Naive B cell (primary cell): Measurements from ENCODE around the gene GOLGA6L24. TPM values are rescaled to one million over a fixed set of nuclear protein-coding genes. Genes with fewer than 3 reads are reported as not detected.
A peak's percentile ranks its signal among the peaks of the same experiment; 100 is the strongest.
"Not testable (repeated sequence)": the region's sequence is repeated elsewhere in the genome, so short reads cannot be mapped to it uniquely, and the experiment has no call there.

Experiments used
- ATAC-seq, 2 donors: fragments of 150-1000 bp; cut with Tn5 transposase; 2 replicates each; pipeline ENCODE4 v1.10.0; 2021; ENCODE audit warnings: low read depth in 2 of 2, mild to moderate bottlenecking in 2 of 2, moderate library complexity in 2 of 2
- DNase-seq: peaks from one replicate; pipeline ENCODE4 v3.0.0; 2022
- H3K27ac Mint-ChIP-seq, 6 donors: one replicate each; pipeline ENCODE4 v1.8.0; 2020 to 2022; ENCODE audit warnings: mild to moderate bottlenecking in 6 of 6, mixed read lengths in 6 of 6, moderate library complexity in 5 of 6, inconsistent platforms in 2 of 6
- H3K27me3 Mint-ChIP-seq, 3 donors: one replicate each; pipeline ENCODE4 v1.8.0; 2021 to 2022; ENCODE audit warnings: mixed read lengths in 3 of 3, mild to moderate bottlenecking in 1 of 3
- H3K36me3 Mint-ChIP-seq, 2 donors: one replicate each; pipeline ENCODE4 v1.8.0; 2020 to 2022; ENCODE audit warnings: mixed read lengths in 2 of 2, inconsistent platforms in 1 of 2, mild to moderate bottlenecking in 1 of 2
- H3K4me1 Mint-ChIP-seq, 3 donors: one replicate each; pipeline ENCODE4 v1.8.0; 2020 to 2022; ENCODE audit warnings: mixed read lengths in 3 of 3, inconsistent platforms in 1 of 3, mild to moderate bottlenecking in 1 of 3, moderate library complexity in 1 of 3
- H3K4me3 Mint-ChIP-seq, 8 donors: one replicate each; pipeline ENCODE4 v1.8.0; 2020 to 2022; ENCODE audit warnings: mild to moderate bottlenecking in 8 of 8, mixed read lengths in 8 of 8, moderate library complexity in 8 of 8, inconsistent platforms in 2 of 8
- H3K9me3 Mint-ChIP-seq, 7 donors: one replicate each; pipeline ENCODE4 v1.8.0; 2020 to 2022; ENCODE audit warnings: mixed read lengths in 7 of 7, mild to moderate bottlenecking in 5 of 7, inconsistent platforms in 2 of 7, moderate library complexity in 1 of 7
- polyA plus RNA-seq, 6 donors: library from polyadenylated mRNA; unstranded; fragments of 300-500 nt; fragmentation: Illumina TruSeq; gene quantifications; one replicate each; pipeline ENCODE4 v1.2.3, GENCODE V29; 2021; ENCODE audit warnings: low read depth in 6 of 6

Gene GOLGA6L24, protein sequence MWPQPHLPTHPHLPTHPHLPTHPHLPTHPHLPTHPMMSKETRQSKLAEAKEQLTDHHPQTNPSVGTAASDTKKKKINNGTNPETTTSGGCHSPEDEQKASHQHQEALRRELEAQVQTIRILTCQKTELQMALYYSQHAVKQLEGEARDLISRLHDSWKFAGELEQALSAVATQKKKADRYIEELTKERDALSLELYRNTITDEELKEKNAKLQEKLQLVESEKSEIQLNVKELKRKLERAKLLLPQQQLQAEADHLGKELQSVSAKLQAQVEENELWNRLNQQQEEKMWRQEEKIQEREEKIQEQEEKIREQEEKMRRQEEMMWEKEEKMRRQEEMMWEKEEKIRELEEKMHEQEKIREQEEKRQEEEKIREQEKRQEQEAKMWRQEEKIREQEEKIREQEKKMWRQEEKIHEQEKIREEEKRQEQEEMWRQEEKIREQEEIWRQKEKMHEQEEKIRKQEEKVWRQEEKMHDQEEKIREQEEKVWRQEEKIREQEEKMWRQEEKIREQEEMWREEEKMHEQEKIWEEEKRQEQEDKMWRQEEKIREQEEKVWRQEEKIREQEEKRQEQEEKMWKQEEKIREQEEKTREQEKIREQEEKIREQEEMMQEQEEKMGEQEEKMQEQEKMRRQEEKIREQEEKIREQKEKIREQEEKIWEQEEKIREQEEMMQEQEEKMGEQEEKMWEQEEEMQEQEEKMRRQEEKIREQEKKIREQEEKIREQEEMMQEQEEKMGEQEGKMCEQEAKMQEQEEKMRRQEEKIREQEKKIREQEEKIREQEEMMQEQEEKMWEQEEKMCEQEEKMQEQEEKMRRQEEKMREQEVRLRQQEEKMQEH
- not detected for polyA plus RNA-seq

DNA sequence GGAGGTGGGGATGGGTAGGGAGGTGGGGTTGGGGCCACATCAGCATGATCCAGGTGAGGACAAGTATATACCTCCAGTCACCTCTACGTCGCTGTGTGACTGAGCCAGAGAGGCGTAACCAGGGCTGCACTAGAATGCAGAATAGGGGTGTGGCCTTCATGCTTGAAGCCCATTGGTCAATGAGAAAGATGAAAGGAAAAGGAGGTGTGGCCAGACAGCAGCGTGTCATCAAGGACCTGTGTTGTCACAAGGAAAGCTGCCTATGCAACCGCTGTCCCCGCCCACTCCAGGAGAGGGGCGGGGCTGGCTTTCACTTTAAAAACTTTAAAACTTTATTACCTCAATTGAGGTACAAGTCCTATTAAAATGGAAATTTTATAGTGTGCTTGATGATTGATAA is at the start of gene GOLGA6L24:
Gene GOLGA6L24 (minus strand): TSS at position 101 of the 400 bp plus-strand sequence. CDS start 61 bp downstream, at position 40.
- not testable (repeated sequence) for H3K9me3 Mint-ChIP-seq, H3K27ac Mint-ChIP-seq, H3K27me3 Mint-ChIP-seq

GRCh38 chr15:28402774-28403435 is 45.0 kb upstream of the GOLGA6L24 start:
- not testable (repeated sequence) for H3K27me3 Mint-ChIP-seq, H3K27ac Mint-ChIP-seq, DNase-seq, ATAC-seq, H3K36me3 Mint-ChIP-seq, H3K9me3 Mint-ChIP-seq, H3K4me3 Mint-ChIP-seq, H3K4me1 Mint-ChIP-seq

More for the DNA sequence above, at the start of gene GOLGA6L24:
- DNase-seq, H3K36me3 Mint-ChIP-seq, H3K4me3 Mint-ChIP-seq, ATAC-seq, H3K4me1 Mint-ChIP-seq: not testable (repeated sequence)

DNA sequence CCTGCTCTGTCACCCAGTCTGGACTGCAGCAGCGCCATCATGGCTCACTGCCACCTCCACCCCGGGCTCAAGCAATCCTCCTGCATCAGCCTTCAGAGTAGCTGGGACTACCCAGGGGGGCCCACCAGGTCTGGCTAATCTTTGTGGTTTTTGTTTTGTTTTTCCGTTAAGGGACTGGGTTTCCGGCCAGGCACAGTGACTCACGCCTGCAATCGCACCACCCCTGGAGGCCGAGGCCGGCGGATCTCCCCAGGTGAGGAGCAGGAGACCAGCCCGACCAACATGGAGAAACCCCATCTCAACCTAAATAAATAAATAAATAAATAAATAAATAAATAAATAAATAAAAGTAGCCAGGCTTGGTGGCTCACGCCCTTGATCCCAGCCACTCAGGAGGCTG is 38.1 kb upstream of the GOLGA6L24 start:
- H3K4me3 Mint-ChIP-seq = not testable (repeated sequence)

GRCh38 chr15:28380053-28380452 is 22.2 kb upstream of the GOLGA6L24 start:
- H3K4me1 Mint-ChIP-seq, H3K27me3 Mint-ChIP-seq, ATAC-seq, H3K9me3 Mint-ChIP-seq, H3K27ac Mint-ChIP-seq, DNase-seq, H3K36me3 Mint-ChIP-seq, H3K4me3 Mint-ChIP-seq: not testable (repeated sequence)

More for the DNA sequence above, 38.1 kb upstream of the GOLGA6L24 start:
- H3K27ac Mint-ChIP-seq, H3K9me3 Mint-ChIP-seq, ATAC-seq, H3K27me3 Mint-ChIP-seq, DNase-seq, H3K4me1 Mint-ChIP-seq, H3K36me3 Mint-ChIP-seq: not testable (repeated sequence)

GRCh38 chr15:28378364-28378763 is 20.5 kb upstream of the GOLGA6L24 start, which contains the start of gene GOLGA8F:
Gene GOLGA8F (plus strand): TSS chr15:28378664. CDS start chr15:28378762, 98 bp downstream.
- not testable (repeated sequence) for ATAC-seq, H3K27me3 Mint-ChIP-seq, H3K9me3 Mint-ChIP-seq, H3K4me1 Mint-ChIP-seq, H3K36me3 Mint-ChIP-seq, H3K4me3 Mint-ChIP-seq, DNase-seq, H3K27ac Mint-ChIP-seq

GRCh38 chr15:28365502-28365901 is 7.6 kb upstream of the GOLGA6L24 start:
- not testable (repeated sequence) for H3K4me3 Mint-ChIP-seq, DNase-seq, H3K4me1 Mint-ChIP-seq, H3K27ac Mint-ChIP-seq, H3K36me3 Mint-ChIP-seq, ATAC-seq, H3K9me3 Mint-ChIP-seq, H3K27me3 Mint-ChIP-seq

DNA sequence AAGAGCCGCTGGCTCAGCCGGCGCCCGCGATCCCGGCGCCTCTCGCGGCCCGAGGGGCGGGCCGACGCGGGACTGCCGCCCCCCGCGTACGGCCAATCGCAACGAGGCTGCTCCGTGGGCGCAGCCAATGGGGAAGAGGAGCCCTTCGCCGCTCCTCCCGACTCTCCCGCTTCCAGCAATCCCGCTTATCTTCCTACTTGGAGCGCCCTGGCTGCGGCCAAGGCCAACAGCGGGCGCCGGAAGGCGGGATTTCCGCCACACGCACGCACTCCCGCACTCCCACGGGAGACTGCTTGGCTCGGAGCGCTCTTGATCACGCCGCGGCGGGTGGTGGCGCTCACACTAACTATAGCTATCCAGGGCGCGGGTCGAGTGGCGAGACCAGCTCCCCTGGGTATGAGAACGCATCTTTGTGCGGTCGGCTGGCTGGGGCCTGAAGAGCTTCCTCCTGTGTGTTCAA is 35.7 kb downstream of the GOLGA6L24 start, which contains the start of gene HERC2:
Gene HERC2 (minus strand): TSS at position 51 of the 460 bp plus-strand sequence. CDS start 746 bp downstream, outside the sequence.
- not testable (repeated sequence) for H3K36me3 Mint-ChIP-seq, ATAC-seq, DNase-seq, H3K9me3 Mint-ChIP-seq, H3K27me3 Mint-ChIP-seq, H3K4me1 Mint-ChIP-seq
- H3K4me3 Mint-ChIP-seq = peak within 1 kb of the TSS; percentile 90 to 100 (median 98)
- H3K27ac Mint-ChIP-seq = peak within 1 kb of the TSS; percentile 14 to 98 (median 92)

DNA sequence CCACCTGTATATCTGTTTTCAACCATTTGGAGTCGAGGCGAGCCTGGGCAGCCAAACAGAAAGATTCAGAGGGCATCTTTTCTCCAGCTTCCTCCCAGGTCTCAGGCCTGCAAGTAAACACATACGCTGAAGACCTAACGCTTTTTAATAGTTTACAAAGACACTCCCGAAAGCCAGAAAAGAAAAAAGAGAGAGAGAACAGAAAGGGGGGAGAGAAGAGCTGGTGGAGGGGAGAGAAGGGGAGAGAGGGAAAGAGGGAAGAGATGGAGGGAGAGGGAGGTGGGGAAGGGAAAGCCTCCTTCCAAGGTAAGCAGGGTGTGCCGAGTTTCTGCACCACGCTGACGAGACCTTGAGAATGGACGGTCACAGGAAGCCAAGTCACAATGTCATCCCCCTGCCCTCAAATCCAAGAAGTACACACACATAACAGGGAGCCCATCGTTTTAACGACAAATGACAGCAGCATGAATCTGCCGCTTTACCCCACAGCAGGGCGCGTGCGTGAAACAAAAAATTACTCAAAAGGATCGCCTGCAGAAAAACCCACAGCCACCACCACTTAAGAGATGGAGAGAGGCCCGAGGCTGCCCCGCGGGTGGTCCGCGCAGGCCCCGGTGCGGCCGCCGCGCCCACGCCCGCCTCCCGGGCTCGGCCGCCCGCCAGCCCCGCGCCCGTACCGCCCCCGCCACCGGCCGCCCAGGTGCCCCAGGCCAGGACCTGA is 36.4 kb downstream of the GOLGA6L24 start:
- not testable (repeated sequence) for ATAC-seq, DNase-seq, H3K36me3 Mint-ChIP-seq, H3K9me3 Mint-ChIP-seq, H3K4me1 Mint-ChIP-seq, H3K27me3 Mint-ChIP-seq
- Mint-ChIP-seq H3K4me3 (peak overlapping the region; percentile 90 to 100 (median 98)), H3K27ac (peak overlapping the region; percentile 14 to 98 (median 92))

GRCh38 chr15:28319725-28320124 is 38.2 kb downstream of the GOLGA6L24 start:
- DNase-seq, ATAC-seq, H3K9me3 Mint-ChIP-seq, H3K27me3 Mint-ChIP-seq, H3K27ac Mint-ChIP-seq, H3K4me1 Mint-ChIP-seq, H3K36me3 Mint-ChIP-seq: not testable (repeated sequence)
- peak overlapping the region in 1 of 8 donors; percentile 21 for H3K4me3 Mint-ChIP-seq

- H3K4me1 Mint-ChIP-seq, H3K4me3 Mint-ChIP-seq, DNase-seq, H3K9me3 Mint-ChIP-seq, H3K27me3 Mint-ChIP-seq, H3K27ac Mint-ChIP-seq, ATAC-seq: not testable (repeated sequence)
- peaks cover 7 to 14% of the 10 kb centered on the region in 2 donors for H3K36me3 Mint-ChIP-seq
Observed at GRCh38 chr15:28318828-28319227, 39.1 kb downstream of the GOLGA6L24 start.

- not testable (repeated sequence) for ATAC-seq, H3K4me3 Mint-ChIP-seq, H3K27ac Mint-ChIP-seq, DNase-seq, H3K9me3 Mint-ChIP-seq, H3K4me1 Mint-ChIP-seq, H3K27me3 Mint-ChIP-seq
- peaks cover 7 to 14% of the 10 kb centered on the region in 2 donors for H3K36me3 Mint-ChIP-seq
Observed at GRCh38 chr15:28318122-28318521, 39.8 kb downstream of the GOLGA6L24 start.

DNA sequence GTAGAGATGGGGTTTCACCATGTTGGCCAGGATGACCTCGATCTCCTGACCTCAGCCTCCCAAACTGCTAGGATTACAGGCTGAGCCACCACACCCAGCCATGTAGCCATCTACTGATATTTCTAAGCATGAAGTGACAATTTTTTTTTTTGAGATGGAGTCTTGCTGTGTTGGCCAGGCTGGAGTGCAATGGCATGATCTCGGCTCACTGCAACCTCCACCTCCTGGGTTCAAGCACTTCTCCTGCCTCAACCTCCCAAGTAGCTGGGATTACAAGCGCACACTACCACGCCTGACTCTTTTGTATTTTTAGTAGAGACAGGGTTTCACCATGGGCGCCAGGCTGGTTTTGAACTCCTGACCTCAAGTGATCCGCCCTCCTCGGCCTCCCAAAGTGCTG is 40.9 kb downstream of the GOLGA6L24 start:
- H3K36me3 Mint-ChIP-seq = peaks cover 7 to 14% of the 10 kb centered on the region in 2 donors
- H3K27me3 Mint-ChIP-seq, H3K27ac Mint-ChIP-seq, ATAC-seq, H3K9me3 Mint-ChIP-seq, DNase-seq, H3K4me1 Mint-ChIP-seq, H3K4me3 Mint-ChIP-seq: not testable (repeated sequence)
